Measurements from ENCODE around the gene CCDC8. TPM values are rescaled to one million over a fixed set of nuclear protein-coding genes. Genes with fewer than 3 reads are reported as not detected.

The CCDC8 gene
- polyA plus RNA-seq, 1 of the 3 experiments (the other 2 are of a cell fraction) = 0.03 TPM

DNA sequence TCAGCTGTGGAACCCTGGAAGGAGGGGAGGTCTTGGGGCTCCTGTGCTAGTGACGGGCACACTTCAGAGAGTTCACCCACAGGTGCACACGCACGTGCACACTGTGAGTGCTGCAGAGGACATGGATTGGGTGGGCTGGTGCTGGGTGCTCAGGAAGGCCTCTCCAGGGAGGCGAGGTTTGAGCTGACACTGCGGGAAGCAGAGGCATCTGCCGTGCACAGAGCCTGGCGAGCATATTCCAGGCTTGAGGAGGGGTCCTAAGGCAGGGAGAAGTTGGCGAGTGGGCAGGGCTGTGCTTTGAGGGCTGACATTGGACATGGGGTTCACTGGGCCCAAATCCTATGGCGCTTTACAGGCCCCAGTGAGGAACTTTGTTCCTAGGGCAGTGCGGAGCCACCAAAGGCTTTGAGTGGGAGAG is 25.6 kb downstream of the CCDC8 start:
- CTCF ChIA-PET = interaction anchor here (1.5 to 4.1 kb wide), 2 partner anchors 8 to 100 kb away, joined by 4 to 25 read pairs; no protein-coding TSS in a partner anchor
- TF ChIP-seq, protein P1, sequence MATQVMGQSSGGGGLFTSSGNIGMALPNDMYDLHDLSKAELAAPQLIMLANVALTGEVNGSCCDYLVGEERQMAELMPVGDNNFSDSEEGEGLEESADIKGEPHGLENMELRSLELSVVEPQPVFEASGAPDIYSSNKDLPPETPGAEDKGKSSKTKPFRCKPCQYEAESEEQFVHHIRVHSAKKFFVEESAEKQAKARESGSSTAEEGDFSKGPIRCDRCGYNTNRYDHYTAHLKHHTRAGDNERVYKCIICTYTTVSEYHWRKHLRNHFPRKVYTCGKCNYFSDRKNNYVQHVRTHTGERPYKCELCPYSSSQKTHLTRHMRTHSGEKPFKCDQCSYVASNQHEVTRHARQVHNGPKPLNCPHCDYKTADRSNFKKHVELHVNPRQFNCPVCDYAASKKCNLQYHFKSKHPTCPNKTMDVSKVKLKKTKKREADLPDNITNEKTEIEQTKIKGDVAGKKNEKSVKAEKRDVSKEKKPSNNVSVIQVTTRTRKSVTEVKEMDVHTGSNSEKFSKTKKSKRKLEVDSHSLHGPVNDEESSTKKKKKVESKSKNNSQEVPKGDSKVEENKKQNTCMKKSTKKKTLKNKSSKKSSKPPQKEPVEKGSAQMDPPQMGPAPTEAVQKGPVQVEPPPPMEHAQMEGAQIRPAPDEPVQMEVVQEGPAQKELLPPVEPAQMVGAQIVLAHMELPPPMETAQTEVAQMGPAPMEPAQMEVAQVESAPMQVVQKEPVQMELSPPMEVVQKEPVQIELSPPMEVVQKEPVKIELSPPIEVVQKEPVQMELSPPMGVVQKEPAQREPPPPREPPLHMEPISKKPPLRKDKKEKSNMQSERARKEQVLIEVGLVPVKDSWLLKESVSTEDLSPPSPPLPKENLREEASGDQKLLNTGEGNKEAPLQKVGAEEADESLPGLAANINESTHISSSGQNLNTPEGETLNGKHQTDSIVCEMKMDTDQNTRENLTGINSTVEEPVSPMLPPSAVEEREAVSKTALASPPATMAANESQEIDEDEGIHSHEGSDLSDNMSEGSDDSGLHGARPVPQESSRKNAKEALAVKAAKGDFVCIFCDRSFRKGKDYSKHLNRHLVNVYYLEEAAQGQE (IDR thresholded peaks at IDR 0.05; ENCODE audit: low read depth, low read length) = no peak
- TF ChIP-seq RFX5 (IDR thresholded peaks at IDR 0.05; ENCODE audit: low read length) (no peak), JUND (IDR thresholded peaks at IDR 0.05) (no peak), TAF1 (IDR thresholded peaks at IDR 0.05; ENCODE audit: borderline replicate concordance, low read depth, low read length) (no peak), TEAD4 (IDR thresholded peaks at IDR 0.05; ENCODE audit: borderline replicate concordance, insufficient read depth) (no peak), RXRA (IDR thresholded peaks at IDR 0.05; ENCODE audit: borderline replicate concordance, low read depth) (no peak), EZH2phosphoT487 (IDR thresholded peaks at IDR 0.05; ENCODE audit: borderline replicate concordance, low read depth) (no peak), EP300 (IDR thresholded peaks at IDR 0.05; ENCODE audit: borderline replicate concordance in 1 of 2, low read depth in 1 of 2, low read length in 1 of 2) (no peak), RAD21 (IDR thresholded peaks at IDR 0.05; ENCODE audit: low read length) (no peak), SIN3A (IDR thresholded peaks at IDR 0.05; ENCODE audit: borderline replicate concordance, low read depth, low read length) (no peak), FOSL2 (IDR thresholded peaks at IDR 0.05; ENCODE audit: borderline replicate concordance, low read depth) (no peak), NFIC (IDR thresholded peaks at IDR 0.05; ENCODE audit: borderline replicate concordance) (no peak), TCF12 (IDR thresholded peaks at IDR 0.05) (no peak), SMC3 (IDR thresholded peaks at IDR 0.05; ENCODE audit: low read depth, low read length) (no peak), FOXM1 (IDR thresholded peaks at IDR 0.05; ENCODE audit: low read depth) (no peak), GABPA (IDR thresholded peaks at IDR 0.05; ENCODE audit: low read depth) (no peak), GATA2 (CRISPR knock-in tag; IDR thresholded peaks at IDR 0.05) (no peak), MEF2A (IDR thresholded peaks at IDR 0.05; ENCODE audit: borderline replicate concordance, low read depth) (no peak)
- TF ChIP-seq, protein P2, sequence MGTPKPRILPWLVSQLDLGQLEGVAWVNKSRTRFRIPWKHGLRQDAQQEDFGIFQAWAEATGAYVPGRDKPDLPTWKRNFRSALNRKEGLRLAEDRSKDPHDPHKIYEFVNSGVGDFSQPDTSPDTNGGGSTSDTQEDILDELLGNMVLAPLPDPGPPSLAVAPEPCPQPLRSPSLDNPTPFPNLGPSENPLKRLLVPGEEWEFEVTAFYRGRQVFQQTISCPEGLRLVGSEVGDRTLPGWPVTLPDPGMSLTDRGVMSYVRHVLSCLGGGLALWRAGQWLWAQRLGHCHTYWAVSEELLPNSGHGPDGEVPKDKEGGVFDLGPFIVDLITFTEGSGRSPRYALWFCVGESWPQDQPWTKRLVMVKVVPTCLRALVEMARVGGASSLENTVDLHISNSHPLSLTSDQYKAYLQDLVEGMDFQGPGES (IDR thresholded peaks at IDR 0.05; ENCODE audit: low read depth, low read length) = no peak
- no peaks in the 10 kb centered on the region for H3K4me1 ChIP-seq (ENCODE audit: control insufficient read depth in 1 of 2, insufficient read depth in 2 of 2, low read depth in 1 of 2, low read length in 1 of 2)

More for the DNA sequence above, 25.6 kb downstream of the CCDC8 start:
- no peak overlapping the region for H3K4me3 ChIP-seq (ENCODE audit: low read depth in 2 of 2, low read length in 1 of 2)
- H4K20me1 ChIP-seq (ENCODE audit: insufficient read depth) = no peaks in the 10 kb centered on the region
- no peak overlapping the region for H3K4me2 ChIP-seq
- POLR2A ChIA-PET = no interaction called here
- 99% methylated on average over 7 of the region's 10 CpGs for WGBS (ENCODE audit: low lambda C conversion rate)
- H3K9ac ChIP-seq = no peak overlapping the region
- no peaks in the 10 kb centered on the region for H3K9me2 ChIP-seq
- peaks cover 2% of the 10 kb centered on the region for H3F3A ChIP-seq (replicated peaks; ENCODE audit: insufficient read depth)
- no peaks in the 10 kb centered on the region for H3K9me3 ChIP-seq
- no peak for DNase-seq
- no peaks in the 10 kb centered on the region for H3K27me3 ChIP-seq (ENCODE audit: insufficient read depth)
- 0 out of 2 replicates have a peak, but pooled peaks cover 2% of the 10 kb centered on the region for H3K79me2 ChIP-seq (ENCODE audit: insufficient read depth)
- no peak overlapping the region for H2AFZ ChIP-seq (ENCODE audit: low read depth)
- no peak overlapping the region for H3K27ac ChIP-seq (ENCODE audit: low read depth in 2 of 2, low read length in 1 of 2)
- H3K36me3 ChIP-seq (replicated peaks in 1 of 2; ENCODE audit: control insufficient read depth in 1 of 2, insufficient read depth in 2 of 2, low read length in 1 of 2) = peaks cover 35 to 62% of the 10 kb centered on the region in 2 experiments

All from SK-N-SH (cell line).